Activated T-cell treated with anti-CD3 and anti-CD28 coated beads for 24 hours (primary cell): ENCODE measurements around the gene KCNMA1.

Experiments used
- DNase-seq: peaks from one replicate; pipeline ENCODE4 v3.0.0-alpha.2; 2020; ENCODE audit warnings: low read depth

Gene KCNMA1

GRCh38 chr10:77448226-77448625 is 189.4 kb downstream of the KCNMA1 start:
- no peak for DNase-seq

- DNase-seq = no peak
Measured at GRCh38 chr10:77446700-77447099, 190.9 kb downstream of the KCNMA1 start.

- DNase-seq = no peak
Measured at GRCh38 chr10:77445547-77445946, 192.1 kb downstream of the KCNMA1 start.

- no peak for DNase-seq
Measured at GRCh38 chr10:77444041-77444440, 193.6 kb downstream of the KCNMA1 start.

- no peak for DNase-seq
Measured at GRCh38 chr10:77442699-77443189, 194.9 kb downstream of the KCNMA1 start.

- no peak for DNase-seq
Measured at GRCh38 chr10:77441353-77442166, 196.0 kb downstream of the KCNMA1 start.

- DNase-seq = no peak
Measured at GRCh38 chr10:77436257-77436975, 201.2 kb downstream of the KCNMA1 start.

- no peak for DNase-seq
Measured at GRCh38 chr10:77433546-77433945, 204.1 kb downstream of the KCNMA1 start.

GRCh38 chr10:77431980-77432797 is 205.4 kb downstream of the KCNMA1 start:
- DNase-seq = no peak

- no peak for DNase-seq
Measured at GRCh38 chr10:77431209-77431611, 206.4 kb downstream of the KCNMA1 start.

- DNase-seq = no peak
Measured at GRCh38 chr10:77430530-77430929, 207.1 kb downstream of the KCNMA1 start.

- no peak for DNase-seq
Measured at GRCh38 chr10:77428691-77429395, 208.8 kb downstream of the KCNMA1 start.

GRCh38 chr10:77424257-77424656 is 213.4 kb downstream of the KCNMA1 start:
- DNase-seq = no peak

- DNase-seq = no peak
Measured at GRCh38 chr10:77422491-77423338, 214.9 kb downstream of the KCNMA1 start.

- DNase-seq = no peak
Measured at GRCh38 chr10:77421591-77421990, 216.0 kb downstream of the KCNMA1 start.

- no peak for DNase-seq
Measured at GRCh38 chr10:77420947-77421523, 216.6 kb downstream of the KCNMA1 start.

- DNase-seq = no peak
Measured at GRCh38 chr10:77419979-77420378, 217.6 kb downstream of the KCNMA1 start.

- DNase-seq = no peak
Measured at GRCh38 chr10:77419056-77419455, 218.6 kb downstream of the KCNMA1 start.

- DNase-seq = no peak
Measured at GRCh38 chr10:77417806-77418640, 219.6 kb downstream of the KCNMA1 start.
